Lower leg skin (tissue), 4 donors: ENCODE results near the gene STARD3. TPM values are rescaled to one million over a fixed set of nuclear protein-coding genes. Genes with fewer than 3 reads are reported as not detected.

ENCODE experiments used
- DNase-seq, 2 donors: peaks; one replicate each; pipeline ENCODE4 v3.0.0-alpha.2; 2019; ENCODE audit warnings: low spot score in 2 of 2
- H3K4me3 ChIP-seq: fragments of 200-600 bp; sonication (generic); 2 replicates; pipeline ENCODE4 v1.5.1; 2017; ENCODE audit warnings: mild to moderate bottlenecking, low read depth; ENCODE audit not compliant: poor library complexity, severe bottlenecking
- POLR2A ChIP-seq, 2 donors: fragments of 450-650 bp; IDR thresholded peaks; one replicate each; pipeline ENCODE4 v1.6.1; 2016 to 2017; ENCODE audit warnings: antibody characterized with exemption in 2 of 2, mild to moderate bottlenecking in 1 of 2, moderate library complexity in 1 of 2
- WGBS, 2 donors: methylation state at CpG; one replicate each; pipeline ENCODE4 v1.1.5; 2018; 5-methylcytosine and 5-hydroxymethylcytosine counted together
- intact Hi-C: fragments of 100-400 bp; cut with DNase I; formaldehyde crosslinking; loops from one replicate; pipeline ENCODE4 v1.15.0; 2023; ENCODE audit warnings: low total_unique reads
- total RNA-seq, 4 donors: library from RNA; depleted of rRNA; stranded (reverse); fragments of >200 nt; gene quantifications; one replicate each; pipeline ENCODE4 v1.1.0, GENCODE V29; 2016
- TF ChIP-seq, protein P1 (sequence below), 3 donors: fragments of 450-650 bp; IDR thresholded peaks; one replicate each; pipeline ENCODE4 v1.5.1; 2016; ENCODE audit warnings: antibody characterized with exemption in 3 of 3, mild to moderate bottlenecking in 3 of 3, moderate library complexity in 2 of 3

The STARD3 gene
- total RNA-seq, 4 donors from 2014 or later, result 47.7 to 99.7 (median 65.7) TPM

DNA sequence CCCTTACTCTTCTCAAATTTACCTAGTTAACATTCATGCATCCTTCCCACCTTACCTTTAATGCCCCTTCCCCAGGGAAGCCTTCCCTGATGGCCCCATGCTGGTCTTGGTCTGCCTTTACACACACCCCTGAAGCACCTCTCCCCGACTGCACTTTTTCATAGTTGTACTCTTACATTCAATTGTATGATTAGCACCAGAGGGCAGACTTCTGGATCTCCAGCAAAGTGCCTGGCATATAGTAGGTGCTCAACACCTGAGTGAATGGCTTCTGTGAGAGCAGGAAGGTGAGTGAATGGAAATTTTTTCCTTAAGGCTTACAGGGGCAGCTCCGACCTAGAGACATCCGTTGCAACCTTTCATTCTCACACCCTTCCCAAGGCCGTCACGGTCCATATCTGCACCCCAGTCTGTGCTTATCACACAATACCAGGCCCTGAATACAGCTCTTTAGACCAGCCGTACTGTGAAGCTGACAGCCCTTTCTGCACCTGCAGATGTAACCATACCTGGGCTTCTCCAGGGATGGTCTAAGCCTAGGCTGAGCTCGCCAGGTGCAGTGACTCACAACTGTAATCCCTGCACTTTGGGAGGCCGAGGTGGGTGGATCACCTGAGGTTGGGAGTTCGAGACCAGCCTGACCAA, 46.5 kb downstream of the STARD3 start:
- TF ChIP-seq POLR2A (IDR thresholded peaks at IDR 0.05), result no peak
- TF ChIP-seq, protein P1, sequence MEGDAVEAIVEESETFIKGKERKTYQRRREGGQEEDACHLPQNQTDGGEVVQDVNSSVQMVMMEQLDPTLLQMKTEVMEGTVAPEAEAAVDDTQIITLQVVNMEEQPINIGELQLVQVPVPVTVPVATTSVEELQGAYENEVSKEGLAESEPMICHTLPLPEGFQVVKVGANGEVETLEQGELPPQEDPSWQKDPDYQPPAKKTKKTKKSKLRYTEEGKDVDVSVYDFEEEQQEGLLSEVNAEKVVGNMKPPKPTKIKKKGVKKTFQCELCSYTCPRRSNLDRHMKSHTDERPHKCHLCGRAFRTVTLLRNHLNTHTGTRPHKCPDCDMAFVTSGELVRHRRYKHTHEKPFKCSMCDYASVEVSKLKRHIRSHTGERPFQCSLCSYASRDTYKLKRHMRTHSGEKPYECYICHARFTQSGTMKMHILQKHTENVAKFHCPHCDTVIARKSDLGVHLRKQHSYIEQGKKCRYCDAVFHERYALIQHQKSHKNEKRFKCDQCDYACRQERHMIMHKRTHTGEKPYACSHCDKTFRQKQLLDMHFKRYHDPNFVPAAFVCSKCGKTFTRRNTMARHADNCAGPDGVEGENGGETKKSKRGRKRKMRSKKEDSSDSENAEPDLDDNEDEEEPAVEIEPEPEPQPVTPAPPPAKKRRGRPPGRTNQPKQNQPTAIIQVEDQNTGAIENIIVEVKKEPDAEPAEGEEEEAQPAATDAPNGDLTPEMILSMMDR (IDR thresholded peaks at IDR 0.05), result no peak
- H3K4me3 ChIP-seq, result no peak overlapping the region
- 92 to 93% methylated on average over 9 of the region's 9 CpGs for WGBS, 2 donors
- intact Hi-C loops, result no loop called here
- DNase-seq, result no peak

DNA sequence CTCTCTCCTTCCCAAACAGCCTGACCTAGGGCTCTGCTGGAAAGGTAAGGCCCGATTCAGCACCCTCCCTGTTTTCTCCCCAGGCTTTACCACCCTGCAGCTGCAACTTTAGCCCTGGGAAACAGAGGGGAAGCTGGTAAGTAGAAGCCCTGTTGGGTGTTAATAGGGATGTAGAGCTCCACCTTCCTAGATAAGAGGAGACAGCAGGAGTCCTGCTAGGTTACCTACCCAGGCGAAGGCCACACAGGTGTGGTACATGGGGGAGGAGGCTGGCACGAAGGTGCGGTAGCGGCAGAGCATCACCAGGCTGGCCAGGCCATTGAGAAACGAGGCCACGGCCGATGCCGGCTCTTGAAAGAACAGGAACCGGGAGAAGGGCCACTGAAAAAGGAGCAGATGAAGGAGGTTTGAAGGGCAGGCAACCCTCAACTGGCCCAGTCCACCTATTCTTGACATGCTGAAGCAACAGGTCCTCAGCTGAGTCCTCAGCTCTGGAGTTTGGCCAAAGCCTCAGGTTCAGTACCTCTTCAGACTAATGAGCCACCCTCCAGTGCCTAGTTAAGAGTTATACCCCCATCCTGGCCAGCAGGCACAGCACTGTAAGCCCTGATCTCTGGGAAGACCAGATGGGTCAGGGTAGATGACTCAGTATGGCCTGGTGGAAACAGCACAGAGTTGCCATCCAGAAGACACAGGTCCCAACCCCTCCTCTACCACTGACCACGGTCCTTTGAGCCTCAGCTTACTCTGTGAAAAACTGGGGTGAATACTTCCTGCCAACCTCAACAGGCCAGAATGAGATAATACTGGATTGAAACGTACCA, 47.6 kb downstream of the STARD3 start:
- intact Hi-C loops, result no loop called here
- no peak overlapping the region for H3K4me3 ChIP-seq
- DNase-seq, result no peak
- no peak for TF ChIP-seq POLR2A (IDR thresholded peaks at IDR 0.05)
- TF ChIP-seq, protein P1 (IDR thresholded peaks at IDR 0.05), result no peak
- 91 to 96% methylated on average over 12 of the region's 12 CpGs for WGBS, 2 donors

GRCh38 chr17:39687101-39687545, 50.2 kb downstream of the STARD3 start:
- intact Hi-C loops, result no loop called here

DNA sequence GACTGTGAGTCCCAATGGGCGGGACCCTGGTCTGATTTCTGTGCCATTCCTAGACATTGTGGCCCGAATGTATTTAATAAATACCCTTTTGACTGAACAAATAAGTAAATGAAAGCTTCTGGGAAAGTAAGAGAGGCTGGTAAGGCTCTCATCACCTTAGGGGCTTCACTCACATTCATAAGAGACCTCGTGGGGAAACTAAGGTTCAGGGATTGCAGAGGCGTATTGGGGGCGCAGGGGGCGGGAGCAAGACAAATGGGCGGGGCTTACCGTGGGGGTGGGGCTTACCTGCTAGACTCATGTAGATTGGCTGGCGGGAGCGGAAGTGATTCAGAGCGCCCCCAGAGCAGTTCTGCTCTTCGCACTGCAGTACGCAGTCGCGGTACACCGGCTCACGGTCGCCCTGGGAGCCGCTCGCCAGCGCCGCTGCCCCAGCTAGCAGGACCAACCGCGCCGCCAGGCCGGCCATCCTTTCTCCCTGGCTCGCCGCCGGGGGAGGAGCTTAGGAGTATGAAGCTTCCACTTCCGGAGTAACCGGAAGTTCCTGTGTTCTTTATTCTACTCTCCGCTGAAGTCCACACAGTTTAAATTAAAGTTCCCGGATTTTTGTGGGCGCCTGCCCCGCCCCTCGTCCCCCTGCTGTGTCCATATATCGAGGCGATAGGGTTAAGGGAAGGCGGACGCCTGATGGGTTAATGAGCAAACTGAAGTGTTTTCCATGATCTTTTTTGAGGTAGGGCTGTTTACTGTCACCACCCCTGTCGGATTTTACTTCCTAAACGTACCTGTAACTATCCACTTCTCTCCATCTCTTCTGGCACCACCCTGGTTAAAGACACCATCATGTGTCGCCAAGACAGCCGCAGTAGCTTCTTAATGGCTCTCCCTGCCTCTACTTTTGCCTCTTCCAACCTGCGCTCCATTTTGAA, 50.9 kb downstream of the STARD3 start, which contains the start of gene PGAP3:
Gene PGAP3 (minus strand): TSS at position 512 of the 929 bp plus-strand sequence. CDS start 43 bp downstream, at position 469.
- H3K4me3 ChIP-seq, result peak within 1 kb of the TSS; percentile 50
- TF ChIP-seq, protein P1 (IDR thresholded peaks at IDR 0.05), result no peak
- TF ChIP-seq POLR2A (IDR thresholded peaks at IDR 0.05), result no peak
- DNase-seq, result peak; percentile 72 to 95
- 4 to 6% methylated on average over 27 to 45 of the region's 45 CpGs for WGBS, 2 donors
- intact Hi-C loops, result no loop called here

More at GRCh38 chr17:39687101-39687545, 50.2 kb downstream of the STARD3 start:
- no peak overlapping the region for H3K4me3 ChIP-seq
- WGBS, 2 donors, result 63 to 64% methylated on average over 6 of the region's 6 CpGs
- no peak for DNase-seq
- no peak for TF ChIP-seq POLR2A (IDR thresholded peaks at IDR 0.05)
- TF ChIP-seq, protein P1 (IDR thresholded peaks at IDR 0.05), result no peak

GRCh38 chr17:39688475-39688835, 51.5 kb downstream of the STARD3 start:
- no peak for DNase-seq
- H3K4me3 ChIP-seq, result peak overlapping the region; percentile 50
- intact Hi-C loops, result no loop called here
- WGBS, 2 donors, result 20 to 27% methylated on average over 6 of the region's 6 CpGs
- TF ChIP-seq, protein P1 (IDR thresholded peaks at IDR 0.05), result no peak
- TF ChIP-seq POLR2A (IDR thresholded peaks at IDR 0.05), result no peak
